Activated CD4-positive, alpha-beta T cell treated with anti-CD3 and anti-CD28 coated beads for 36 hours (primary cell): ENCODE measurements around the gene SNRNP200. TPM values are rescaled to one million over a fixed set of nuclear protein-coding genes. Genes with fewer than 3 reads are reported as not detected.

Source experiments
- ATAC-seq: fragments of 200-7000 bp; cut with Tn5 transposase; one replicate; pipeline ENCODE4 v1.10.0; 2021; ENCODE audit warnings: mild to moderate bottlenecking, moderate library complexity
- CTCF ChIA-PET: fragments of 350-600 bp; sonication (Branson Sonifier 250); formaldehyde crosslinking; loops from one replicate; lab custom pipeline; 2021; ENCODE audit warnings: antibody characterized with exemption; lab: Charles Lee
- POLR2A ChIA-PET: fragments of 350-600 bp; sonication (Branson Sonifier 250); formaldehyde crosslinking; loops from one replicate; lab custom pipeline; 2021; ENCODE audit warnings: antibody characterized with exemption, inconsistent platforms; lab: Charles Lee
- DNase-seq: peaks from one replicate; pipeline ENCODE4 v3.0.0-alpha.2; 2020
- H3K27ac Mint-ChIP-seq: one replicate; pipeline ENCODE4 v1.8.0; 2021; ENCODE audit warnings: mixed read lengths
- H3K27me3 Mint-ChIP-seq: one replicate; pipeline ENCODE4 v1.8.0; 2021; ENCODE audit warnings: mixed read lengths
- H3K36me3 Mint-ChIP-seq: one replicate; pipeline ENCODE4 v1.8.0; 2021; ENCODE audit warnings: low read depth, mixed read lengths
- H3K4me1 Mint-ChIP-seq: one replicate; pipeline ENCODE4 v1.8.0; 2021; ENCODE audit warnings: mixed read lengths
- H3K4me3 Mint-ChIP-seq: one replicate; pipeline ENCODE4 v1.8.0; 2021; ENCODE audit warnings: mild to moderate bottlenecking, moderate library complexity, mixed read lengths
- H3K9me3 Mint-ChIP-seq: one replicate; pipeline ENCODE4 v1.8.0; 2021; ENCODE audit warnings: low read depth, mixed read lengths
- intact Hi-C, 2 experiments: fragments of 100-400 bp; cut with DNase I in 1 of 2; cut with micrococcal nuclease in 1 of 2; formaldehyde crosslinking; loops; one replicate each; pipeline versions ENCODE4 v1.14.2 to v1.15.1; 2022 to 2024; cut with DNase I, micrococcal nuclease
- total RNA-seq, 2 experiments: library from RNA; stranded (reverse); gene quantifications; one replicate each; pipeline ENCODE4 v1.2.3, GENCODE V29; 2021

SNRNP200 gene
- total RNA-seq, 2 experiments from 2014 or later = 176 to 198 TPM

GRCh38 chr2:96252526-96252925, 52.8 kb downstream of the SNRNP200 start:
- intact Hi-C loops = no loop called here
- Mint-ChIP-seq H3K4me1 (peaks cover 23% of the 10 kb centered on the region), H3K27ac (peak overlapping the region; percentile 71), H3K9me3 (no peaks in the 10 kb centered on the region), H3K27me3 (no peaks in the 10 kb centered on the region), H3K4me3 (no peak overlapping the region), H3K36me3 (peaks cover 28% of the 10 kb centered on the region)
- DNase-seq (no peak), ATAC-seq (no peak)
- POLR2A ChIA-PET = no interaction called here
- CTCF ChIA-PET = interaction anchor here (0.8 kb wide), 1 partner anchor 14 kb away, joined by 4 read pairs; the partner anchor contains the start of gene CIAO1

GRCh38 chr2:96251721-96252292, 53.5 kb downstream of the SNRNP200 start:
- peaks cover 21% of the 10 kb centered on the region for H3K4me1 Mint-ChIP-seq
- intact Hi-C loops = no loop called here
- H3K9me3 Mint-ChIP-seq = no peaks in the 10 kb centered on the region
- no peak for DNase-seq
- peak overlapping the region; percentile 71 for H3K27ac Mint-ChIP-seq
- ATAC-seq = peak; percentile 48
- ChIA-PET POLR2A (no interaction called here), CTCF (interaction anchor here (0.8 kb wide), 1 partner anchor 15 kb away, joined by 4 read pairs; the partner anchor contains the start of gene CIAO1)
- H3K27me3 Mint-ChIP-seq = no peaks in the 10 kb centered on the region
- H3K36me3 Mint-ChIP-seq = peaks cover 27% of the 10 kb centered on the region
- no peak overlapping the region for H3K4me3 Mint-ChIP-seq

GRCh38 chr2:96250188-96250587, 55.2 kb downstream of the SNRNP200 start:
- Mint-ChIP-seq H3K4me1 (peaks cover 26% of the 10 kb centered on the region), H3K27me3 (no peaks in the 10 kb centered on the region), H3K9me3 (no peaks in the 10 kb centered on the region), H3K36me3 (peaks cover 21% of the 10 kb centered on the region), H3K4me3 (no peak overlapping the region), H3K27ac (peak overlapping the region; percentile 53)
- no peak for ATAC-seq
- ChIA-PET CTCF (no interaction called here), POLR2A (no interaction called here)
- intact Hi-C loops = no loop called here
- DNase-seq = no peak

- Mint-ChIP-seq H3K4me1 (peaks cover 29% of the 10 kb centered on the region), H3K27ac (no peak overlapping the region), H3K4me3 (no peak overlapping the region), H3K36me3 (peaks cover 20% of the 10 kb centered on the region), H3K9me3 (no peaks in the 10 kb centered on the region), H3K27me3 (no peaks in the 10 kb centered on the region)
- ATAC-seq = no peak
- no peak for DNase-seq
- POLR2A ChIA-PET = no interaction called here
- intact Hi-C loops = no loop called here
- CTCF ChIA-PET = interaction anchor here (0.7 to 1.2 kb wide), 2 partner anchors 36 to 90 kb away, joined by 3 to 5 read pairs; no protein-coding TSS in a partner anchor
These were observed 55.7 kb downstream of the SNRNP200 start for GRCh38 chr2:96249654-96250053.

- Mint-ChIP-seq H3K27me3 (no peaks in the 10 kb centered on the region), H3K27ac (no peak overlapping the region), H3K36me3 (peaks cover 13% of the 10 kb centered on the region), H3K9me3 (no peaks in the 10 kb centered on the region), H3K4me3 (no peak overlapping the region), H3K4me1 (peaks cover 30% of the 10 kb centered on the region)
- DNase-seq (no peak), ATAC-seq (no peak)
- ChIA-PET CTCF (interaction anchor here (0.7 to 1.2 kb wide), 2 partner anchors 35 to 109 kb away, joined by 4 to 5 read pairs; no protein-coding TSS in a partner anchor), POLR2A (no interaction called here)
- intact Hi-C loops = no loop called here
These were observed 56.7 kb downstream of the SNRNP200 start for GRCh38 chr2:96248624-96249023.

GRCh38 chr2:96247896-96248295, 57.5 kb downstream of the SNRNP200 start:
- DNase-seq (no peak), ATAC-seq (no peak)
- H3K36me3 Mint-ChIP-seq = peaks cover 10% of the 10 kb centered on the region
- POLR2A ChIA-PET = no interaction called here
- intact Hi-C loops = no loop called here
- no peak overlapping the region for H3K4me3 Mint-ChIP-seq
- peaks cover 34% of the 10 kb centered on the region for H3K4me1 Mint-ChIP-seq
- CTCF ChIA-PET = no interaction called here
- H3K27me3 Mint-ChIP-seq = no peaks in the 10 kb centered on the region
- H3K27ac Mint-ChIP-seq = peak overlapping the region; percentile 6
- no peaks in the 10 kb centered on the region for H3K9me3 Mint-ChIP-seq

- peak overlapping the region; percentile 32 for H3K27ac Mint-ChIP-seq
- no peak overlapping the region for H3K4me3 Mint-ChIP-seq
- DNase-seq = no peak
- no peak for ATAC-seq
- no peaks in the 10 kb centered on the region for H3K9me3 Mint-ChIP-seq
- peaks cover 9% of the 10 kb centered on the region for H3K36me3 Mint-ChIP-seq
- H3K27me3 Mint-ChIP-seq = no peaks in the 10 kb centered on the region
- ChIA-PET POLR2A (no interaction called here), CTCF (interaction anchor here (0.6 to 1.4 kb wide), 3 partner anchors 10 to 291 kb away, joined by 3 to 5 read pairs (median 3); no protein-coding TSS in a partner anchor)
- H3K4me1 Mint-ChIP-seq = peaks cover 42% of the 10 kb centered on the region
- intact Hi-C loops = no loop called here
These were observed 58.3 kb downstream of the SNRNP200 start for GRCh38 chr2:96247009-96247408.

GRCh38 chr2:96245609-96246390, 59.5 kb downstream of the SNRNP200 start:
- H3K27ac Mint-ChIP-seq = peak overlapping the region; percentile 88
- H3K27me3 Mint-ChIP-seq = no peaks in the 10 kb centered on the region
- ChIA-PET POLR2A (no interaction called here), CTCF (interaction anchor here (0.7 to 1.4 kb wide), 4 partner anchors 11 to 288 kb away, joined by 3 to 5 read pairs (median 3); no protein-coding TSS in a partner anchor)
- ATAC-seq (no peak), DNase-seq (no peak)
- peaks cover 7% of the 10 kb centered on the region for H3K36me3 Mint-ChIP-seq
- H3K9me3 Mint-ChIP-seq = no peaks in the 10 kb centered on the region
- H3K4me3 Mint-ChIP-seq = no peak overlapping the region
- peaks cover 47% of the 10 kb centered on the region for H3K4me1 Mint-ChIP-seq
- intact Hi-C loops = no loop called here

- intact Hi-C loops = no loop called here
- ATAC-seq = no peak
- peaks cover 7% of the 10 kb centered on the region for H3K36me3 Mint-ChIP-seq
- H3K27ac Mint-ChIP-seq = no peak overlapping the region
- ChIA-PET CTCF (interaction anchor here (0.7 to 1.1 kb wide), 2 partner anchors 105 to 1221 kb away, joined by 3 read pairs; no protein-coding TSS in a partner anchor), POLR2A (no interaction called here)
- H3K27me3 Mint-ChIP-seq = no peaks in the 10 kb centered on the region
- no peaks in the 10 kb centered on the region for H3K9me3 Mint-ChIP-seq
- no peak for DNase-seq
- H3K4me1 Mint-ChIP-seq = peaks cover 47% of the 10 kb centered on the region
- H3K4me3 Mint-ChIP-seq = no peak overlapping the region
These were observed 61.5 kb downstream of the SNRNP200 start for GRCh38 chr2:96243843-96244242.

- Mint-ChIP-seq H3K4me3 (peak overlapping the region; percentile 13), H3K27ac (peak overlapping the region; percentile 91), H3K27me3 (no peaks in the 10 kb centered on the region), H3K36me3 (peaks cover 7% of the 10 kb centered on the region), H3K4me1 (peaks cover 45% of the 10 kb centered on the region), H3K9me3 (no peaks in the 10 kb centered on the region)
- intact Hi-C loops = loop anchor here in 1 of 2 experiments (1.0 kb wide), 3 partner anchors 24 to 98 kb away; partner anchors contain the start of genes CIAO1 and STARD7
- ChIA-PET POLR2A (interaction anchor here (0.7 to 1.1 kb wide), 2 partner anchors 14 to 25 kb away, joined by 3 to 4 read pairs; no protein-coding TSS in a partner anchor), CTCF (interaction anchor here (0.8 to 1.8 kb wide), 8 partner anchors 14 to 241 kb away, joined by 3 to 8 read pairs (median 4); partner anchors contain the start of gene STARD7)
- peak; percentile 94 for ATAC-seq
- DNase-seq = peak; percentile 78
These were observed 63.3 kb downstream of the SNRNP200 start for GRCh38 chr2:96241900-96242611.

- ChIA-PET CTCF (interaction anchor here (0.5 to 1.8 kb wide), 7 partner anchors 13 to 70 kb away, joined by 3 to 8 read pairs (median 4); partner anchors contain the start of gene STARD7), POLR2A (no interaction called here)
- H3K9me3 Mint-ChIP-seq = no peaks in the 10 kb centered on the region
- peaks cover 7% of the 10 kb centered on the region for H3K36me3 Mint-ChIP-seq
- peaks cover 38% of the 10 kb centered on the region for H3K4me1 Mint-ChIP-seq
- ATAC-seq (no peak), DNase-seq (no peak)
- intact Hi-C loops = no loop called here
- peak overlapping the region; percentile 91 for H3K27ac Mint-ChIP-seq
- no peaks in the 10 kb centered on the region for H3K27me3 Mint-ChIP-seq
- no peak overlapping the region for H3K4me3 Mint-ChIP-seq
These were observed 64.1 kb downstream of the SNRNP200 start for GRCh38 chr2:96241227-96241626.
